ENCODE measurements around the gene SCART1. TPM values are rescaled to one million over a fixed set of nuclear protein-coding genes. Genes with fewer than 3 reads are reported as not detected.
"Not testable (repeated sequence)": the region's sequence is repeated elsewhere in the genome, so short reads cannot be mapped to it uniquely, and the experiment has no call there.

SCART1 gene
- total RNA-seq, 1 experiment from 2014 or later = 1.2 TPM

DNA sequence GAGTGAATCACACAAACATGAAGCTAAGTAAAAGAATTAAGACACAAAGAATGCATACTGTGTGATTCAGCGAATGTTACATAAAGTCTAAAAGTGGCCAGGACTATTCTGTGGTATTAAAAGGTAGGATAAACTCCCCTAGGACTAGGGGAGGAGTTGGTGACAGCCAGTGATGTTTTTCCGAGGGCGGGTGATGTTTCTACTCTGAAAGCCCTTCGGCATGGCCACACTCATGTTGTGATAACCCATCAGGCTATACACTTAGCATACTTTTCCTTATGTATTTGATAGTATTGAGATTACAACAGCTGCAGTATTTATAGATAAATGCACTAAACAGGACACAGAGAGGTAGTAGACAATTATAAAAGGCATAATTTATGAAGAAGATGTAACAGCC, 57.7 kb downstream of the SCART1 start:
- DNase-seq (ENCODE audit: extremely low read depth, low read depth) = no peak

DNA sequence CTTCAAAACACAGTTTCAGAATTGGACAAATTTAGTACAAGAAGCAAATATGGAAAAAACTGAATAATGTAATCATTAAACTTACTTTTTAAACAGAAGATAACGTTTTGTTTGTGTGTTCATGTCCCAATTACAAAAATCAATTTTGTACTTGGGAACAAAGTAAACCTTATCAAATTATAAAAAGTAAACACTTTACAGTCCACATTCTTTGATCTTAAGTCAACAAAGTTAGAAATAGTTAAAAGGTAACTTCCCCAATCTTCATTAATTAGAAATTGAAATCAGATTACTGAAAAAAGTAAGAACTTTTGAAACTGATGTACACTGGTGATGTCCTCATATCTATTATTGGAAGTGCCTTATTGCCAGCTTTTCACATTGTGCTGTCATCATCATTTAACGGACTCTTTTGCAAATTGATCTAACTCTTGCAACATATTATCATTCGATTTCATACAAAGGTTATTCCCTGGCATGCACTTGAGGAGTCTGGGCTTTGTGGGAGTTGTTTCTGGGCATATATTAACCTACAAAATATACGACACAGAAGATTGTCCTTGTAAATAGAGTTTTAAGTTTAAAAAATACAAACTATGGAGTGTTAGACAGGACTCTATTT, 58.3 kb downstream of the SCART1 start:
- no peak for DNase-seq (ENCODE audit: extremely low read depth, low read depth)

- no peak for DNase-seq (ENCODE audit: extremely low read depth, low read depth)
Measured at GRCh38 chr10:133515471-133515870, 61.7 kb downstream of the SCART1 start.

GRCh38 chr10:133516057-133516456, 62.3 kb downstream of the SCART1 start:
- no peak for DNase-seq (ENCODE audit: extremely low read depth, low read depth)

DNA sequence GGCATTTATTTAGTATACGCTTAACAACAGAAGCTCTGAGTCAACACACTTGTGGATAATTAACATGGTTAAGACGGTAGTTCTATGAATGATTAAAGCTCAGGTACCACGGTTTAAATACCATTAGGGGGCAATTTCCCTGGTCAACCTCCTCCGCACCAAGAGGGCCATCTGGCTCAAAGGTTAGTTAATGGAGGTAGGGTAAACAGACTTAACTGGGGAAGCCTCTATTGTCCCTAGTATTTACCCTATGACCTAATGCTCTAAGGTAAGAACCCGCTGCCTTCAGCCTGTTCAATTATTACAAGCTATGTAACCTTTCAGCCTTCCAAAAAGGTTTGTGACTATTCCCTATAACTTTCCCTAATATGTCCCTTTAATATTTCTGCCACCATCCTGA, 64.8 kb downstream of the SCART1 start:
- not testable (repeated sequence) for DNase-seq (ENCODE audit: extremely low read depth, low read depth)

Other genes with a start within 250 kb of the SCART1 start
- gene UTF1, start 223.7 kb upstream of the SCART1 start, total RNA-seq (2014; rRNA removed; shearing (Covaris generic)) = not detected in 2 replicates
- gene VENTX, start 216.1 kb upstream of the SCART1 start, total RNA-seq (2014; rRNA removed; shearing (Covaris generic)) = not detected in 2 replicates
- gene ADAM8, start 177.1 kb upstream of the SCART1 start, total RNA-seq (2014; rRNA removed; shearing (Covaris generic)) = 2.5 and 3.7 TPM in 2 replicates
- gene TUBGCP2, start 145.1 kb upstream of the SCART1 start, total RNA-seq (2014; rRNA removed; shearing (Covaris generic)) = 52.9 and 55.9 TPM in 2 replicates
- gene ZNF511, start 145.0 kb upstream of the SCART1 start, total RNA-seq (2014; rRNA removed; shearing (Covaris generic)) = 50.4 and 56.6 TPM in 2 replicates
- gene CALY, start 117.0 kb upstream of the SCART1 start, total RNA-seq (2014; rRNA removed; shearing (Covaris generic)) = 0.20 TPM in 1 of 2 replicates, not detected in the other
- gene PRAP1, start 106.6 kb upstream of the SCART1 start, total RNA-seq (2014; rRNA removed; shearing (Covaris generic)) = not detected in 2 replicates
- gene FUOM, start 95.9 kb upstream of the SCART1 start, total RNA-seq (2014; rRNA removed; shearing (Covaris generic)) = 5.0 and 7.2 TPM in 2 replicates
- gene ECHS1, start 80.6 kb upstream of the SCART1 start, total RNA-seq (2014; rRNA removed; shearing (Covaris generic)) = 108 and 109 TPM in 2 replicates
- gene PAOX, start 74.7 kb upstream of the SCART1 start, total RNA-seq (2014; rRNA removed; shearing (Covaris generic)) = 1.1 and 1.6 TPM in 2 replicates
- 16.6 and 27.1 TPM in 2 replicates for gene MTG1, start 59.8 kb upstream of the SCART1 start, total RNA-seq (2014; rRNA removed; shearing (Covaris generic))
- gene SPRN, start 29.3 kb upstream of the SCART1 start, total RNA-seq (2014; rRNA removed; shearing (Covaris generic)) = not detected in 2 replicates
- gene CYP2E1, start 73.4 kb downstream of the SCART1 start, total RNA-seq (2014; rRNA removed; shearing (Covaris generic)) = 1.4 and 1.6 TPM in 2 replicates
- gene SYCE1, start 111.6 kb downstream of the SCART1 start, total RNA-seq (2014; rRNA removed; shearing (Covaris generic)) = not detected in 2 replicates
- not detected in 2 replicates for gene FRG2B, start 172.8 kb downstream of the SCART1 start, total RNA-seq (2014; rRNA removed; shearing (Covaris generic))